H1 (cell line): Measurements from ENCODE around the gene RHOU. TPM values are rescaled to one million over a fixed set of nuclear protein-coding genes. Genes with fewer than 3 reads are reported as not detected.

Experiments used
- CTCF ChIA-PET: fragments of 300-600 bp; sonication (Branson Sonifier 250); formaldehyde crosslinking; loops from one replicate; lab custom pipeline; 2021; ENCODE audit not compliant: partially characterized antibody; lab: Charles Lee
- POLR2A ChIA-PET: fragments of 300-600 bp; sonication (Branson Sonifier 250); formaldehyde crosslinking; loops from one replicate; lab custom pipeline; 2021; ENCODE audit warnings: inconsistent platforms; ENCODE audit not compliant: partially characterized antibody; lab: Charles Lee
- DNase-seq, 2 experiments: peaks; one replicate each; pipeline versions ENCODE4 v3.0.0 to v3.0.0-alpha.2; 2010 to 2022; ENCODE audit warnings: low spot score in 2 of 2, low read depth in 1 of 2, mixed read lengths in 1 of 2
- FAIRE-seq: peaks from 2 replicates; lab custom pipeline; 2011; peaks lifted over from hg19 to GRCh38; lab: Jason Lieb, UNC
- H2AFZ ChIP-seq: 2 replicates; pipeline ENCODE4 v1.8.1; 2012; ENCODE audit warnings: low read length, inconsistent platforms
- H2AK5ac ChIP-seq: 2 replicates; pipeline ENCODE4 v1.6.1; 2013; ENCODE audit warnings: low read depth, low read length
- H2BK120ac ChIP-seq: replicated peaks from 2 replicates; pipeline ENCODE3; 2013; ENCODE audit warnings: low read depth, low read length, inconsistent platforms
- H2BK12ac ChIP-seq: 2 replicates; pipeline ENCODE4 v1.6.1; 2013; ENCODE audit warnings: low read depth, low read length
- H2BK15ac ChIP-seq: 2 replicates; pipeline ENCODE4 v1.6.1; 2013; ENCODE audit warnings: low read length
- H2BK20ac ChIP-seq: 2 replicates; pipeline ENCODE4 v1.6.1; 2013; ENCODE audit warnings: low read length
- H2BK5ac ChIP-seq: 2 replicates; pipeline ENCODE4 v1.6.1; 2013; ENCODE audit warnings: low read depth, low read length
- H3K14ac ChIP-seq: 2 replicates; pipeline ENCODE4 v1.6.1; 2013; ENCODE audit warnings: inconsistent platforms; ENCODE audit not compliant: insufficient read length
- H3K18ac ChIP-seq: 2 replicates; pipeline ENCODE4 v1.6.1; 2013; ENCODE audit warnings: low read length; ENCODE audit errors: extremely low read depth
- H3K23ac ChIP-seq: 2 replicates; pipeline ENCODE4 v1.6.1; 2013; ENCODE audit warnings: inconsistent platforms; ENCODE audit not compliant: insufficient read length
- H3K23me2 ChIP-seq: 2 replicates; pipeline ENCODE4 v1.6.1; 2013; ENCODE audit warnings: low read depth, low read length
- H3K27ac ChIP-seq: 2 replicates; pipeline ENCODE4 v1.6.1; 2011; ENCODE audit warnings: low read depth, low read length, inconsistent platforms
- H3K27me3 ChIP-seq, 4 experiments: replicated peaks in 1 of 4; 1 replicate in 1 of 4; 2 replicates in 3 of 4; pipeline versions ENCODE4 v1.6.1 to v1.8.1; 2011 to 2013; ENCODE audit warnings: low read length in 3 of 4, mild to moderate bottlenecking in 3 of 4, inconsistent platforms in 2 of 4, mixed read lengths in 2 of 4, moderate library complexity in 1 of 4; ENCODE audit not compliant: control insufficient read depth in 3 of 4, insufficient read depth in 3 of 4; ENCODE audit errors: extremely low read depth in 1 of 4
- H3K36me3 ChIP-seq, 4 experiments: 2 replicates each; pipeline versions ENCODE4 v1.6.1 to v1.8.1; 2011 to 2013; ENCODE audit warnings: mild to moderate bottlenecking in 4 of 4, low read length in 3 of 4, moderate library complexity in 2 of 4, control low read depth in 1 of 4, inconsistent platforms in 1 of 4; ENCODE audit not compliant: insufficient read depth in 4 of 4, control insufficient read depth in 2 of 4
- H3K4ac ChIP-seq: replicated peaks from 2 replicates; pipeline ENCODE3; 2013; ENCODE audit warnings: low read length, low read depth, mixed read lengths, inconsistent platforms; ENCODE audit not compliant: insufficient read length
- H3K4me1 ChIP-seq, 4 experiments: replicated peaks in 1 of 4; 1 replicate in 1 of 4; 2 replicates in 3 of 4; pipeline versions ENCODE4 v1.6.1 to v1.8.1; 2011 to 2013; ENCODE audit warnings: low read length in 3 of 4, inconsistent platforms in 2 of 4, mixed read lengths in 1 of 4; ENCODE audit not compliant: insufficient read depth in 4 of 4, control insufficient read depth in 3 of 4
- H3K4me2 ChIP-seq, 2 experiments: 2 replicates each; pipeline versions ENCODE4 v1.6.1 to v1.8.1; 2011 to 2013; ENCODE audit warnings: low read depth in 2 of 2, low read length in 2 of 2, control low read depth in 1 of 2, inconsistent platforms in 1 of 2, mild to moderate bottlenecking in 1 of 2; ENCODE audit not compliant: insufficient read depth in 1 of 2
- H3K4me3 ChIP-seq, 4 experiments: fragments of 200-600, 300-600 bp in 1 of 4; sonication (generic), shearing (Covaris generic), sonication (Bioruptor Twin) in 1 of 4; 2 replicates each; pipeline versions ENCODE4 v1.5.1 to v1.8.1; 2011 to 2016; ENCODE audit warnings: low read length in 4 of 4, low read depth in 3 of 4, control low read depth in 2 of 4, inconsistent platforms in 2 of 4, mild to moderate bottlenecking in 2 of 4, mixed read lengths in 1 of 4, moderate library complexity in 1 of 4; ENCODE audit not compliant: insufficient read depth in 2 of 4; ENCODE audit errors: extremely low read depth in 1 of 4
- H3K56ac ChIP-seq: replicated peaks from 2 replicates; pipeline ENCODE3; 2013; ENCODE audit warnings: low read depth, mild to moderate bottlenecking, mixed read lengths, low read length, inconsistent platforms; ENCODE audit not compliant: insufficient read length
- H3K79me1 ChIP-seq: 2 replicates; pipeline ENCODE4 v1.6.1; 2013; ENCODE audit warnings: low read depth, low read length, control low read depth
- H3K79me2 ChIP-seq, 2 experiments: 2 replicates each; pipeline versions ENCODE4 v1.6.1 to v1.8.1; 2012 to 2013; ENCODE audit warnings: low read length in 2 of 2, mild to moderate bottlenecking in 2 of 2, inconsistent platforms in 1 of 2; ENCODE audit not compliant: insufficient read depth in 2 of 2, control insufficient read depth in 1 of 2
- H3K9ac ChIP-seq, 4 experiments: replicated peaks in 1 of 4; 1 replicate in 1 of 4; 2 replicates in 3 of 4; pipeline versions ENCODE4 v1.6.1 to v1.8.1; 2011 to 2013; ENCODE audit warnings: low read depth in 3 of 4, low read length in 3 of 4, control low read depth in 2 of 4, mild to moderate bottlenecking in 2 of 4, moderate library complexity in 2 of 4, inconsistent platforms in 1 of 4; ENCODE audit errors: extremely low read depth in 1 of 4
- H3K9me3 ChIP-seq, 2 experiments: 2 replicates each; pipeline versions ENCODE4 v1.6.1 to v1.8.1; 2012 to 2013; ENCODE audit warnings: mild to moderate bottlenecking in 2 of 2, moderate library complexity in 2 of 2, control low read depth in 1 of 2, inconsistent platforms in 1 of 2, low read depth in 1 of 2, low read length in 1 of 2, mixed read lengths in 1 of 2; ENCODE audit not compliant: insufficient read depth in 2 of 2
- H4K20me1 ChIP-seq, 2 experiments: replicated peaks in 1 of 2; 2 replicates each; pipeline versions ENCODE3 to v1.8.1; 2011 to 2013; ENCODE audit warnings: inconsistent platforms in 2 of 2, low read length in 2 of 2, mild to moderate bottlenecking in 1 of 2; ENCODE audit not compliant: insufficient read depth in 2 of 2, control insufficient read depth in 1 of 2
- H4K5ac ChIP-seq: 2 replicates; pipeline ENCODE4 v1.6.1; 2013; ENCODE audit warnings: low read length, low read depth, mixed read lengths, inconsistent platforms; ENCODE audit not compliant: insufficient read length
- H4K8ac ChIP-seq: 2 replicates; pipeline ENCODE4 v1.8.0; 2013; ENCODE audit warnings: mild to moderate bottlenecking, moderate library complexity, low read length, inconsistent platforms; ENCODE audit not compliant: insufficient read depth; ENCODE audit errors: extremely low read depth
- H4K91ac ChIP-seq: replicated peaks from 2 replicates; pipeline ENCODE3; 2013; ENCODE audit warnings: low read length, mixed read lengths, inconsistent platforms; ENCODE audit not compliant: insufficient read length
- CHD2 ChIP-seq: IDR thresholded peaks from 2 replicates; pipeline ENCODE4 v1.6.1; 2012; ENCODE audit warnings: low read length, improper control_type of control experiment
- JUN ChIP-seq: IDR thresholded peaks from 2 replicates; pipeline ENCODE4 v1.6.1; 2011; ENCODE audit warnings: low read depth, mild to moderate bottlenecking, improper control_type of control experiment, low read length
- PHF8 ChIP-seq: fragments of 200-600 bp; sonication (generic); conservative IDR thresholded peaks from 2 replicates; pipeline ENCODE4 v1.7.1; 2012; ENCODE audit warnings: low read depth, mild to moderate bottlenecking, inconsistent platforms, low read length, moderate library complexity
- RFX5 ChIP-seq: IDR thresholded peaks from 2 replicates; pipeline ENCODE4 v1.6.1; 2011; ENCODE audit warnings: low read depth, low read length, improper control_type of control experiment, borderline replicate concordance
- RXRA ChIP-seq: IDR thresholded peaks from 2 replicates; pipeline ENCODE4 v1.6.1; 2011; ENCODE audit warnings: low read depth, mild to moderate bottlenecking, low read length, moderate library complexity; ENCODE audit not compliant: insufficient read depth
- SP1 ChIP-seq: IDR thresholded peaks from 2 replicates; pipeline ENCODE4 v1.6.1; 2011; ENCODE audit warnings: low read depth, low read length
- WGBS, 2 experiments: shearing (Covaris generic) in 1 of 2; methylation state at CpG; one replicate each; pipeline versions ENCODE4 v1.1.6 to v1.1.7; 2013 to 2015; ENCODE audit warnings: low lambda C conversion rate in 2 of 2, mixed read lengths in 2 of 2, inconsistent platforms in 1 of 2, low coverage in 1 of 2, missing lambda C conversion rate in 1 of 2; ENCODE audit not compliant: insufficient replicate concordance in 2 of 2, insufficient coverage in 1 of 2, insufficient read length in 1 of 2; ENCODE audit errors: extremely low coverage in 1 of 2, missing lambda C conversion rate in 1 of 2; 5-methylcytosine and 5-hydroxymethylcytosine counted together
- polyA plus RNA-seq, 7 experiments: library from polyadenylated mRNA; depleted of rRNA in 3 of 7; stranded (reverse) in 5 of 7; unstranded in 2 of 7; fragments of >200 nt in 5 of 7; fragments of 200-250 nt in 2 of 7; gene quantifications; 1 replicate in 5 of 7; 2 replicates in 1 of 7; 4 replicates in 1 of 7; pipeline versions ENCODE4 v1.2.1 to v1.2.3, GENCODE V29; 2011 to 2013; ENCODE audit warnings: missing spikeins in 2 of 7, mixed read lengths in 2 of 7
- total RNA-seq: library from RNA; stranded (reverse); fragmentation: NEBNext Ultra II Directional; extraction: Animal tissue kit (Norgen Biotek cat#: 25700); gene quantifications from 2 replicates; pipeline ENCODE4 v1.2.1, GENCODE V29; 2021

The RHOU gene
- total and polyA plus RNA-seq, 2 of the 8 experiments (the other 6 are each of a cell fraction or from before 2014, with no cell fraction given), result 3.0 to 3.4 TPM

- H3K9ac ChIP-seq, result no peak overlapping the region
- H3K23ac ChIP-seq, result no peak overlapping the region
- H4K8ac ChIP-seq, result no peak overlapping the region
- H2BK120ac ChIP-seq, result no peak overlapping the region
- H3K27ac ChIP-seq, result no peak overlapping the region
- no peak overlapping the region for H3K4me3 ChIP-seq
- no peak for FAIRE-seq
- ChIA-PET CTCF (interaction anchor here (1.9 kb wide), 1 partner anchor 15 kb away, joined by 6 read pairs; no protein-coding TSS in a partner anchor), POLR2A (interaction anchor here (1.4 kb wide), 1 partner anchor 9 kb away, joined by 4 read pairs; no protein-coding TSS in a partner anchor)
- peaks cover 3% of the 10 kb centered on the region; the same call in 1 of the 2 replicates for H3K23me2 ChIP-seq
- H2BK12ac ChIP-seq, result no peak overlapping the region
- 89% methylated on average over 1 of the region's 1 CpG; no CpG with 5 or more reads in 1 of the 2 experiments for WGBS, 2 experiments
- no peak overlapping the region for H4K5ac ChIP-seq
- H3K36me3 ChIP-seq, result no peaks in the 10 kb centered on the region
- H2BK15ac ChIP-seq, result 0 out of 2 replicates have a peak overlapping the region, but pooled peaks have one; percentile 21
- no peaks in the 10 kb centered on the region for H3K79me1 ChIP-seq
- H3K14ac ChIP-seq, result no peak overlapping the region
- TF ChIP-seq SP1 (no peak), RXRA (no peak), RFX5 (no peak), PHF8 (no peak), CHD2 (no peak), JUN (no peak)
- no peaks in the 10 kb centered on the region for H3K27me3 ChIP-seq
- H3K4ac ChIP-seq, result no peak overlapping the region
- no peaks in the 10 kb centered on the region for H3K9me3 ChIP-seq
- peaks cover 0 to 3% (median 0%) of the 10 kb centered on the region in 4 experiments; a peak in 1 of 7 replicates for H3K4me1 ChIP-seq
- no peak overlapping the region for H2AK5ac ChIP-seq
- H3K79me2 ChIP-seq, result no peaks in the 10 kb centered on the region
- no peak overlapping the region for H3K4me2 ChIP-seq
- no peaks in the 10 kb centered on the region for H4K20me1 ChIP-seq
- no peak overlapping the region for H2AFZ ChIP-seq
- H4K91ac ChIP-seq, result no peak overlapping the region
- H2BK5ac ChIP-seq, result no peak overlapping the region
- no peak overlapping the region for H2BK20ac ChIP-seq
- no peak overlapping the region for H3K18ac ChIP-seq
- DNase-seq, result no peak
- H3K56ac ChIP-seq, result no peak overlapping the region
These were observed 58.9 kb downstream of the RHOU start for GRCh38 chr1:228794173-228794572.
